ENCODE results near the gene DDX50.

DDX50 gene

DNA sequence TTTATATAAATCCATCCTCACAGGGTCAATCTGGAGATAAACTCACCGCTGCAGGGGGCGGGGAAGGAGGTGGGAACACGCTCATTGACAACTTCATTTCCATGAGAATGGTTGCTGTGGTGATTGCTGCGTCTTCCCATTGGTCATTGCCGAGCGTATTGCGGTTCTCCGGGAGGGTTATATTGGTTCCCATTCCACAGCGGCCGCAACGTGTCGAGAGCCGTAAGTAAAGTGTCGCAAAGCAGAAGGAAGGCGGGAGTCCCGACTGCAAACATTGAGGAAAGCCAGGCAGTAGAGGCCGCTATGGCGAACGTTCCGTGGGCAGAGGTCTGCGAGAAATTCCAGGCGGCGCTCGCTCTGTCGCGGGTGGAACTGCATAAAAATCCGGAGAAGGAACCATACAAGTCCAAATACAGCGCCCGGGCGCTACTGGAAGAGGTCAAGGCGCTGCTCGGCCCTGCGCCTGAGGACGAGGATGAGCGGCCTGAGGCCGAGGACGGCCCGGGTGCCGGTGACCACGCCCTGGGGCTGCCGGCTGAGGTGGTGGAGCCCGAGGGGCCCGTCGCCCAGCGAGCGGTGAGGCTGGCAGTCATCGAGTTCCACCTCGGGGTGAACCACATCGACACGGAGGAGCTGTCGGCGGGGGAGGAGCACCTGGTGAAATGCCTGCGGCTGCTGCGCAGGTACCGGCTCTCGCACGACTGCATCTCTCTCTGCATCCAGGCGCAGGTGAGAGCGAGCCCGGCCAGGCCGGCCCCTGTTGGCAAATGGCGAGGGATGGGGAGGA is 87.6 kb downstream of the DDX50 start, which contains the start of gene KIFBP:
TSS of gene KIFBP (plus strand) at position 274 of the 787 bp plus-strand sequence. CDS start at position 304, 30 bp downstream.
- DNase-seq = peak; percentile 93

GRCh38 chr10:68989317-68989990 is 88.3 kb downstream of the DDX50 start:
- DNase-seq = no peak

DNA sequence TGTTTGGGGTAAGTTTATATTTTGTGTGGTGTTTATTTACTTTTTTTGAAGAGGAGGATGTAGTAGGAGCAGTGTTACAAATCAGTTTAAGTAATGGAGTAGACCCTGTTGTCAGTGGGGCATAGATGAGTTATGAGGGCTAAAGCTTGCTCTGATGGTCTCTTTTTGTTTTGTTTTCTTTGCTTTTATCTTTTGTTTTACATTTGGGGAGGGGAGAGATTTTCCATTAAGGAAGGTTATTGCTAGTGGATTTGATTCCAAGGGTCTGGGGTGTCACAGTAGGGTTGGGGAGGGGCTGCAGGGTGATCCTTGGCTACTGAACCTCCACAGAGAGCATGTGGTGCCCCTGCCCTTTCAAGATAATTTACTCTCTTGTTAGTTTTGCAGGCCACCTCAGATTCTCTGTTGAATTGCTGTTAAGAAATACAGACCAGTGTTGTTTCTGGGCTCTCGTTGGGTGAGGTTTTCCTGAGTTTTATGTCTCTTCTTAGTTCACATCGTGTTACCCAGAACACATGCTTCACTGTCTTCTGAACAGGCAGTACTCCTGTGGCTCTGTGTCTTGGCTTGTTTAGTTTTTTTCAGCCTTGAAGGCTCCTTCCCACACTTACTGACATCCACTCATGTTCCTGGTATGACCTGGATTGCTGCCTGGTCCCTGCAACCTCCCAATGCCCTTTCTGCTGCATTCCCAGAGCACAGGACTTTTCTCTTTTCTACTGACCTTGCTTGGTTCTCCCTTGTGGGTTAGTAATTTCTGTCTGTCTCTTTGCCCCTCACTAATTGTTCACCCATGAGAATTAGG is 91.7 kb downstream of the DDX50 start:
- no peak for DNase-seq

Measured in NCI-H1105 treated with DMSO at 0.1 percent for 48 hours (cell line).